Mesothelial cell of epicardium (in vitro differentiated cells): ENCODE measurements around the gene HOMER2. TPM values are rescaled to one million over a fixed set of nuclear protein-coding genes. Genes with fewer than 3 reads are reported as not detected.

Source experiments
- DNase-seq, 2 experiments: peaks; one replicate each; pipeline ENCODE4 v3.0.0; 2021; ENCODE audit warnings: low spot score in 2 of 2; ENCODE audit not compliant: unreplicated experiment in 2 of 2
- H3K27ac Mint-ChIP-seq: 2 replicates; pipeline ENCODE4 v1.8.0; 2021; ENCODE audit warnings: mixed read lengths
- H3K27me3 Mint-ChIP-seq: 2 replicates; pipeline ENCODE4 v1.8.0; 2021; ENCODE audit warnings: low read depth, mixed read lengths
- H3K36me3 Mint-ChIP-seq: 2 replicates; pipeline ENCODE4 v1.8.0; 2021; ENCODE audit warnings: mixed read lengths
- H3K4me1 Mint-ChIP-seq: 2 replicates; pipeline ENCODE4 v1.8.0; 2021; ENCODE audit warnings: mixed read lengths
- H3K4me3 Mint-ChIP-seq: 2 replicates; pipeline ENCODE4 v1.8.0; 2021; ENCODE audit warnings: mild to moderate bottlenecking, moderate library complexity, mixed read lengths
- H3K9me3 Mint-ChIP-seq: 2 replicates; pipeline ENCODE4 v1.8.0; 2021; ENCODE audit warnings: mixed read lengths
- total RNA-seq: library from RNA; stranded (reverse); gene quantifications from 3 replicates; pipeline ENCODE4 v1.2.1, GENCODE V29; 2021
- TF ChIP-seq, protein P1 (sequence below): fragments of 200-600 bp; sonication (generic); IDR thresholded peaks from one replicate; pipeline ENCODE4 v1.5.0; 2021; ENCODE audit warnings: antibody characterized with exemption; ENCODE audit not compliant: unreplicated experiment

The HOMER2 gene
- total RNA-seq, 1 donor from 2014 or later, result 15.9 TPM

DNA sequence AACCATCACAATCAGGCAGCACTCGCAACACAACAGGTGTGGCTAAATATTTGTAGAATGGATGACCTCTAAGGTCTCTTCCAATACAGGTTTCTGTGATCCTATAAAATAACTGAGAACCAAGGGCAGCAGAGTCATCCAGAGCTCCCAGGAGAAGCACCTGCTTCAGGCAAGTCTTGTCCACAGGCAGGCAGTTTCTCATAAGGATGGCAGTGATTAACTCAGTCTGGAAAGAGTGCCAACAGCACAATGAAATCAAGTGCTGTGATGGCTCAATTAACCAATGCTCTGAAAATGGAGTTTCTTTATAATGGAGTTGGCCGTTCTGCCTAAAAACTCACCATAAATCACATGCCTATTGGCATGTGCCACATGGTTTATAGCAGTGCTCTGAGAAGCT, 70.8 kb downstream of the HOMER2 start:
- Mint-ChIP-seq H3K4me1 (no peaks in the 10 kb centered on the region), H3K27ac (no peak overlapping the region), H3K4me3 (no peak overlapping the region), H3K27me3 (no peaks in the 10 kb centered on the region), H3K9me3 (no peaks in the 10 kb centered on the region), H3K36me3 (no peaks in the 10 kb centered on the region)
- no peak for DNase-seq
- TF ChIP-seq, protein P1, sequence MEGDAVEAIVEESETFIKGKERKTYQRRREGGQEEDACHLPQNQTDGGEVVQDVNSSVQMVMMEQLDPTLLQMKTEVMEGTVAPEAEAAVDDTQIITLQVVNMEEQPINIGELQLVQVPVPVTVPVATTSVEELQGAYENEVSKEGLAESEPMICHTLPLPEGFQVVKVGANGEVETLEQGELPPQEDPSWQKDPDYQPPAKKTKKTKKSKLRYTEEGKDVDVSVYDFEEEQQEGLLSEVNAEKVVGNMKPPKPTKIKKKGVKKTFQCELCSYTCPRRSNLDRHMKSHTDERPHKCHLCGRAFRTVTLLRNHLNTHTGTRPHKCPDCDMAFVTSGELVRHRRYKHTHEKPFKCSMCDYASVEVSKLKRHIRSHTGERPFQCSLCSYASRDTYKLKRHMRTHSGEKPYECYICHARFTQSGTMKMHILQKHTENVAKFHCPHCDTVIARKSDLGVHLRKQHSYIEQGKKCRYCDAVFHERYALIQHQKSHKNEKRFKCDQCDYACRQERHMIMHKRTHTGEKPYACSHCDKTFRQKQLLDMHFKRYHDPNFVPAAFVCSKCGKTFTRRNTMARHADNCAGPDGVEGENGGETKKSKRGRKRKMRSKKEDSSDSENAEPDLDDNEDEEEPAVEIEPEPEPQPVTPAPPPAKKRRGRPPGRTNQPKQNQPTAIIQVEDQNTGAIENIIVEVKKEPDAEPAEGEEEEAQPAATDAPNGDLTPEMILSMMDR, result no peak

DNA sequence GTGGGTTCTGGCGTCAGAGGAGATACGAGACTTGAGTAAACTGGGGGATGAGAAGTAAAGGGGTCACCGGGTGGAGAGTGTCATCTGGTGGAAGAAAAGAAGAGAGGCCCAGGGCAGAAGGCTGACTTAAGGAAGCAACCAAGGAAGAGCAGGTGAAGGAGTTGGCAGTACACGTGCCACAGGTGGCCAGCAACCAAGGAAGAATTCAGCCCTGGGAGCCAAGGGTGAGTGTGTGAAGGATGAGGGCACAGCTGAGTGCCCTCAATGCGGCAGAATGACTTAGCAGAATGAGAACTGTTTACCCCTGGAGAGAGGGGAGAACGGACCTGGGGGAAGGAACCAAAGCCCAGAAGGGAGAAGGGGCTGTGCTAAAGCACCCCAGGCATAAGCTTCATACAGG, 71.8 kb downstream of the HOMER2 start:
- Mint-ChIP-seq H3K27ac (no peak overlapping the region), H3K4me1 (no peaks in the 10 kb centered on the region), H3K27me3 (no peaks in the 10 kb centered on the region), H3K4me3 (no peak overlapping the region), H3K36me3 (no peaks in the 10 kb centered on the region), H3K9me3 (no peaks in the 10 kb centered on the region)
- DNase-seq, result no peak
- TF ChIP-seq, protein P1, result no peak

DNA sequence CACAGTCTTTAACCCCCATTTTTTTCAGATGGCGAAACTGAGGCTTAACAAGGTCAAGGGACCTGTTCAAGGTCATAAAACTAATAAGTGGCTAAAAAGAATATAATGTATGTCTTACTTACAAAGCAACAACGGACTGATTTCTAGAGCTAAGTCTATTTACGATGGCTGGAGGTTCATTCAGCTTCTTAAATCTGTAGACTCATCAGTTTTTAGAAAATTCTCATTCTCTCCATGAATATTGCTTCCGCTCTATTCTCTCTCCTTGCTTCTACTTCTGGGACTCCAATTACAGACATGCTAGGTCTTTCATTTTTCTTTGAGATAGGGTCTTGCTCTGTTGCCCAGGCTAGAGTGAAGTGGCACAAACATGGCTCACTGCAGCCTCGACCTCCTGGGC, 74.2 kb downstream of the HOMER2 start:
- TF ChIP-seq, protein P1, result no peak
- DNase-seq, result no peak
- no peaks in the 10 kb centered on the region for H3K9me3 Mint-ChIP-seq
- H3K4me3 Mint-ChIP-seq, result no peak overlapping the region
- no peaks in the 10 kb centered on the region for H3K27me3 Mint-ChIP-seq
- H3K4me1 Mint-ChIP-seq, result no peaks in the 10 kb centered on the region
- H3K36me3 Mint-ChIP-seq, result no peaks in the 10 kb centered on the region
- no peak overlapping the region for H3K27ac Mint-ChIP-seq

DNA sequence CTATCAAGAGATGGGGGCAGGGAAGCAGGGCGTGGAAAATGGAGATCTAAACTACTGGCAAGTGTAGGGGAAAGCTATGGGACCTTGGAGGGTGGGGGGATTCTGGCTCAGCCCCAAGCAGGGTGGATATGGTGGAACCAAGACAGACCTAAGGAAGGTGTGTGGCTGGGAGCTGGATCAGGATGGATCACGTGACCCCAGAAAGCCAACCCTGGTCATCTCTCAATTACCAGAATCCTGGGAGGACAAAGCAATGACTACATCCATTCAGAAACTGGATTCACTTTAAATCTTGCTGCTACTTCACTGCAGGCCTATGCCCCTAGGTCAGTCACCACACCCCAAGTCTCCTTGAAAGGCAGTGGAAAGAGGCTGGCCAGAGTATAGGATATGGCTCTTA, 74.7 kb downstream of the HOMER2 start:
- DNase-seq, result no peak
- Mint-ChIP-seq H3K27ac (no peak overlapping the region), H3K27me3 (no peaks in the 10 kb centered on the region), H3K36me3 (no peaks in the 10 kb centered on the region), H3K4me1 (no peaks in the 10 kb centered on the region), H3K9me3 (no peaks in the 10 kb centered on the region), H3K4me3 (no peak overlapping the region)
- TF ChIP-seq, protein P1, result no peak

DNA sequence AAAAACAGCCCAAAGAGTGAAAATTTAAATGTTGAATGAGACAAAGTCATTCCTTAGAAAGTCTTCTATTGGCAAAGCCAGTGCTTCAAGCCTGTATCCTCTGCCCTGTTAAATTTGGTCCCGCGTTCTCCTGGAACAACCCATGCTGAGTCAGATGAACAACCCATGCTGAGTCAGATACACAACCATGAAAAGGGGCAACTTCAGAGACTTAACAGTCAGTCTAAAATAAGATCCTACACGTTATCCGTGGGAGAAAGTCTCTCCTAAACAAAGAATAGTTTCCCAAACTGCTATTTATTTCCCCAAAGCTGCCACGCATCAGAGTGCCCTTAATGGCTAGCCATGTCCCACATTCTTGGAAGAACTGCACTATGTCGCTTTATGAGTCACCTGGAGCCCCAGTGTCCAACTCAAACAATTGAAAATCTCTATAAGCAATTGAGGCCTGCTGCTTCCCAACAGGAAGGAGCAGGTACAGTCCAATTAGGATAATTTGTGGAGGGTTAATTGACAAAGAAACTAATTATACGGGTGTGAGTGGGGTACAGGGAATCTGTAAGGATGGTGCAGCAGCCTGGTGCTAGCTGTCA, 77.0 kb downstream of the HOMER2 start:
- H3K4me3 Mint-ChIP-seq, result no peak overlapping the region

More for the DNA sequence above, 77.0 kb downstream of the HOMER2 start:
- no peaks in the 10 kb centered on the region for H3K4me1 Mint-ChIP-seq
- peaks cover 3% of the 10 kb centered on the region for H3K36me3 Mint-ChIP-seq
- H3K9me3 Mint-ChIP-seq, result no peaks in the 10 kb centered on the region
- H3K27ac Mint-ChIP-seq, result no peak overlapping the region
- TF ChIP-seq, protein P1, result no peak
- no peaks in the 10 kb centered on the region for H3K27me3 Mint-ChIP-seq
- DNase-seq, result no peak
